PFSK-1 (cell line): Measurements from ENCODE around the gene S100A16.

Source experiments
- POLR2AphosphoS5 ChIP-seq: IDR thresholded peaks from 2 replicates; pipeline ENCODE4 v1.6.1; 2012; ENCODE audit warnings: low read depth, mild to moderate bottlenecking, control low read depth, low read length, moderate library complexity
- SIN3A ChIP-seq: IDR thresholded peaks from 2 replicates; pipeline ENCODE4 v1.6.1; 2012; ENCODE audit warnings: mild to moderate bottlenecking, low read length, moderate library complexity, borderline replicate concordance; ENCODE audit not compliant: insufficient read depth
- TAF1 ChIP-seq: IDR thresholded peaks from 2 replicates; pipeline ENCODE4 v1.6.1; 2012; ENCODE audit warnings: low read length, control low read depth, borderline replicate concordance; ENCODE audit not compliant: insufficient read depth
- TF ChIP-seq, protein P1 (sequence below), 2 experiments: IDR thresholded peaks; 2 replicates each; pipeline versions ENCODE4 v1.6.1 to v1.8.0; 2011 to 2012; ENCODE audit warnings: low read depth in 2 of 2, low read length in 2 of 2, control low read depth in 1 of 2, inconsistent platforms in 1 of 2, mild to moderate bottlenecking in 1 of 2, moderate library complexity in 1 of 2; ENCODE audit not compliant: insufficient read depth in 1 of 2

DNA sequence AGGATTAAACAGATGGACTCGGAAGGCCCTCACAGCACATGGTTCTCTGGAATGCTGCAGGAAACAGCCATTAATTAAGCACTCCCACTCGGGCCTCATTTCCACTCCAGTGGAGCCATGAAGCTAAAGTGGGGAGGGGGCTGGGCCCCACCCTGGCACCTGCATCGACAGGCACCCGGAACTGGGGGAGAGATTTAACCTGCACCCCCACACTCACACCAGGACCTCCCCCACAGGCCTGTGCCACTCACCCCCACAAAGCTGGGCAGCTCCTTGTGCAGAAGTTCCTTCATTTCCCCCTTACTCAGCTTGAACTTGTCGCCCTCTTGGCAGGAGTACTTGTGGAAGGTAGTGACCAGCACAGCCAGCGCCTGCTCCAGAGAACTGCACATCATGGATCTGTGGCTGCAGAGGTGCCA is 49.4 kb downstream of the S100A16 start:
- no peak for TF ChIP-seq SIN3A
- no peak for TF ChIP-seq POLR2AphosphoS5
- TF ChIP-seq, protein P1, sequence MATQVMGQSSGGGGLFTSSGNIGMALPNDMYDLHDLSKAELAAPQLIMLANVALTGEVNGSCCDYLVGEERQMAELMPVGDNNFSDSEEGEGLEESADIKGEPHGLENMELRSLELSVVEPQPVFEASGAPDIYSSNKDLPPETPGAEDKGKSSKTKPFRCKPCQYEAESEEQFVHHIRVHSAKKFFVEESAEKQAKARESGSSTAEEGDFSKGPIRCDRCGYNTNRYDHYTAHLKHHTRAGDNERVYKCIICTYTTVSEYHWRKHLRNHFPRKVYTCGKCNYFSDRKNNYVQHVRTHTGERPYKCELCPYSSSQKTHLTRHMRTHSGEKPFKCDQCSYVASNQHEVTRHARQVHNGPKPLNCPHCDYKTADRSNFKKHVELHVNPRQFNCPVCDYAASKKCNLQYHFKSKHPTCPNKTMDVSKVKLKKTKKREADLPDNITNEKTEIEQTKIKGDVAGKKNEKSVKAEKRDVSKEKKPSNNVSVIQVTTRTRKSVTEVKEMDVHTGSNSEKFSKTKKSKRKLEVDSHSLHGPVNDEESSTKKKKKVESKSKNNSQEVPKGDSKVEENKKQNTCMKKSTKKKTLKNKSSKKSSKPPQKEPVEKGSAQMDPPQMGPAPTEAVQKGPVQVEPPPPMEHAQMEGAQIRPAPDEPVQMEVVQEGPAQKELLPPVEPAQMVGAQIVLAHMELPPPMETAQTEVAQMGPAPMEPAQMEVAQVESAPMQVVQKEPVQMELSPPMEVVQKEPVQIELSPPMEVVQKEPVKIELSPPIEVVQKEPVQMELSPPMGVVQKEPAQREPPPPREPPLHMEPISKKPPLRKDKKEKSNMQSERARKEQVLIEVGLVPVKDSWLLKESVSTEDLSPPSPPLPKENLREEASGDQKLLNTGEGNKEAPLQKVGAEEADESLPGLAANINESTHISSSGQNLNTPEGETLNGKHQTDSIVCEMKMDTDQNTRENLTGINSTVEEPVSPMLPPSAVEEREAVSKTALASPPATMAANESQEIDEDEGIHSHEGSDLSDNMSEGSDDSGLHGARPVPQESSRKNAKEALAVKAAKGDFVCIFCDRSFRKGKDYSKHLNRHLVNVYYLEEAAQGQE (IDR thresholded peaks at IDR 0.05; ENCODE audit: insufficient read depth in 1 of 2, low read depth in 2 of 2, low read length in 2 of 2): no peak
- TF ChIP-seq TAF1: no peak
